IPS-11a (cell line): ENCODE measurements around the gene CSTB.
A peak's percentile ranks its signal among the peaks of the same experiment; 100 is the strongest.

ENCODE experiments used
- H3K4me3 ChIP-seq: one replicate; pipeline ENCODE4 v1.5.1; 2013; ENCODE audit warnings: low read depth, low read length, control low read depth

CSTB gene

DNA sequence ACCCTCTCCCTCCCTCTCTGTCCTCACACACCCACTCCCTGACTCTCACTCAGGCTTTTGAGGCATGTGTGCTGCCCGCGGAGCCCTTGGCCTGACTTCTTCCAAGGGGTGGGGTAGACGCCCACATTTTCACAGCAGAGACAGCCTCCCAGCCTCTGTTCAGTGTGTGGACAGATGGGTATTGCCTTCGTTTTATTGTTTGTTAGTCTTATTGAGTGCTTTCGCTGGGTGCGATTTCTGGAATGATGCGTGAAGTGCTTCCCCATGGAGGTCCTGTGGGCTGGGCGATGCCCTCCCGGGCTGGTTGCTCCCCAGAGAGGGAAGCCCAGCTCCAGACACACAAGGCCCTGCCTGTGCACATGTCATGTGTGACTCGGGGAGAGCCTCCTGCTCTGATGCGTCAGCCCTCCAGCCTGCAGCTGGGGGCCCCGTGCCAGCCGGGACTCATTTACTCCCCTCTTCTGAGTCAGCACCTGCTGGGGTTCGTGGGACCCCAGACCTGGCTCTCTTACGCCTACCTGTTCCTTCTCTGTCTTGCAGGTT lies 42.5 kb downstream of the CSTB start:
- H3K4me3 ChIP-seq = no peak overlapping the region

DNA sequence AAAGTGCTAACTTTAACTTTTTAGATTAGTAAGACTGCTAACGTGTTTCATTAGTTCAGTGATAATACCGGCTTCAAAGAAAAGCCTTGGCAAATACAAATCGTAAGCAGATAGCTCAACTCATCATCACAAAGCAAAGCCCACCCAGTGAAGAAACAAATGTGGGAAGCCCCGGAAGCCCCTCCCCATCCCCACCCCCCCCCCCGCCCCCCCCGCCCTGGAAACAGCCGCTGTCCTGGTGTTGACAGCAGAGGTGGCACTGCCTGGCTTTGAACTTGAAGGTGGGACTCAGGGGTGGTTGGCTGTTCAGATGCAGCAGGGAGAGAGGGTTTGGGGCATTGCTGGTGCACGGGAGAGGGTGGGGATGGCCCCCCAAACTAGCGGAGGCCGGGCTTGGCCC lies 43.0 kb downstream of the CSTB start:
- no peak overlapping the region for H3K4me3 ChIP-seq

DNA sequence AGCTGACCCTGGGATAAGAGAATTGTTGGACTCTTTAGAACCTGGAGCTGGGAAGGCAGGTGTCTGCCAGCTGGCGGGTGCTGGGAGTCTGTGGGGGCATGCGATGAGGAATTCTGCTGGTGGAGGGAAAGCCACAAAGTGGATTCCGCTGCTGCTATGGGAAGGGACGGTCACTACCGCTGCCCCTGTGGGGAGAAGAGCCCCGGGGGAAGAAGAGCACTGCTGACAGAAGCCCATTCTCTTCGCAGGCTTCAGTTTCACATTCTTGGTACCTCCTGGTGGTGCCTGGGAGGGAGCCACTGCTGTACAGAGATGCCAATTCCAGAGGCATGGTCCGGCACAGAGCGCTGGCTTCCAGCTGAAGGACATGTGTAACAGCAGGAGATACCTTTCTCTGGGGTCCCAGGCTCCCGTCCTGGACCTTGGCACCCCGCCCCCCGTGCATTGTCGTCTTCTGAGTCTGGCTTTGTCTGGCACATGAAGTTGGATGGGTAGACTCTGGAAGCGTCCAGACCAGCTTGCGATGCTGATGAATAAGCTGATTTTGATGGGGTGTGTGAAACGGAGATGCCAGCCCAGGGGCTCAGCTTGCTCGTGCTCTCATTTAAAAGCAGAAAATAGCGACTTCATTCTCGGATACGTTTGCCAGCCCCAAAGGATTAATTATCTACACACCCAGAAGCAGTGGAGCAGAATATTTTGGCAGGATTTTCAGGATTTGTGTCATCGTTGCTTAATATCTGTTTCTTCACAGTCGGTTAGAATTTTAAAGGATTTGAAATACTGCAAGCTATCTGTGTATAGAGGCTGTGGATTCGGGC lies 44.0 kb downstream of the CSTB start:
- H3K4me3 ChIP-seq = no peak overlapping the region

DNA sequence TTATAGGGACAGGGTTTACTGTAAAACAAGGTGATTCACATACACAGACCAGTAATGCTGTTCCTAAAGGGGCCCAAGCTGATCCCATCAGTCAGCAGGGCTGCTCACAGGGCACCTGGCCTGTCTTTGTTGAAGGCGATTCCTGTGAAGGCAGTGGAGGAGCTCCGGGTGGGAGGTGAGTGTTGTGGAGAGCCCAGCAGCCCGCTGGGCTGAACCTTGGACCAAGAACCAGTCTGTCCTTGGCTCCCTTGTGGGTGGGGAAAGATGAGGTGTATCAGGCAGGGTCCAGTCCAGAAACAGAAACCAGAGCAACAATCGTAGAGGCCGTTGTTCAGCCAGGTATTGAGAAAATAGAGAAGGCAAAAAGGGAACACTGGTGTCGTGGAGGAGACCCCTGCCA lies 44.6 kb downstream of the CSTB start:
- H3K4me3 ChIP-seq = no peak overlapping the region

DNA sequence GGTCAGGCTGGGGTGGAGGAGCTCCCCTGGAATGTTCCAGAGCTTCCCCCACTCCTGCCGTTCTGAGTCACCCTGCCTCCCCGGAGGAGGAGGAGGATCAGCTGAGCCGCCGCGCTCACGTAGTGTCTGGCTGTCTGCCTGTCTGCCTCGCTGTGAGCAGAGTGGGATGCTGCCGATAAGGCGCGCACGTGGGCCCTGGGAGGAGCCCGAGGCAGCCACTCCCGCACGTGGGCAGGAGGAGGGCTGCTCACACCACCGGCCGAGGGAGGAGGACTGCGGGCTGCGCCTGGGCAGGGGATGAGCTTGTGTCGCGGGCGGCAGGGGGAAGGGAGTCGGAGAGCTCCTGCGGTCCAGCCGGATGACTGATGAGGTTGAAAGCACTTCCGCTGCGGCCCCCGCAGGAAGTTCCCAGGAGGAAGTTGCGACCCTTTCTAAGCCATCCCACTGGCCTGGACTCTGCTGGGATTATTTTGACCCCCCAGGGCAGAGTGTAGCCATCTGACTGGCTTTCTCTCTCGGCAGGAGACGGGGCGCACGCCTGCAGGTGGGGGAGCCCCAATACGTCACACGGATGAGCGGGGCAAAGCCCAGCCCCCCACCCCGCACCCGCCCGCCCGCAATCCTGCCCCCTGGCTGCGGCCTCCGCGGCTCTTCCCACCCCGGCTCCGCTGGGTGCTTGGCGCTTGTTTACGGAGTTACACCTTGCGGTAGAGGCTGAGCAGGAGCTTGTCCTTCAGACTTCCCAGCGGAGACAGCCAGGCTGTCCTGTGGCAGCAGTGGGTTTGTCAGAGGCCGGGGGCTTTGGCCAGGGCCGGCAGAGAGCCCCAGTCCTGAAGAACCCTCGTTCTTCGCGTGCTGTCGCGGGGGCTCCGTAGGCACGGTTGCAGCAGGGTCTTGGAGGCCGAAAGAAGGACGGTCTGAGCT lies 47.4 kb downstream of the CSTB start:
- H3K4me3 ChIP-seq = peak overlapping the region; percentile 53

DNA sequence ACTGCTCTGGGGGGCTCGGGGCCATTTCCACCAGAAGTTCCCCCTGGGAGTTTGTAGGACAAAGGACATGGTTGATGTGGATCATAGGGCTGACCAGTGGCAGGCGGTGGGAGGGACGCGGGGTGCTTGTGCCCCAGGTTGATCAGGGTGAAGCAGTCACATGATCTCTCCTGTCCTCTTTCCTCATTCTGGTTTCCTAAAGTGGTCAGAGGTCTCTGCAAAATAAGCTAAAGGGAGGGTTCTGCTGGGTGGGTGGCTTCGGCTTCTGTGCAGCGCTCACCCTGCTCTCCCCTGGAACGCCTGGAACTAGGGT lies 48.0 kb downstream of the CSTB start:
- H3K4me3 ChIP-seq = peak overlapping the region; percentile 53

DNA sequence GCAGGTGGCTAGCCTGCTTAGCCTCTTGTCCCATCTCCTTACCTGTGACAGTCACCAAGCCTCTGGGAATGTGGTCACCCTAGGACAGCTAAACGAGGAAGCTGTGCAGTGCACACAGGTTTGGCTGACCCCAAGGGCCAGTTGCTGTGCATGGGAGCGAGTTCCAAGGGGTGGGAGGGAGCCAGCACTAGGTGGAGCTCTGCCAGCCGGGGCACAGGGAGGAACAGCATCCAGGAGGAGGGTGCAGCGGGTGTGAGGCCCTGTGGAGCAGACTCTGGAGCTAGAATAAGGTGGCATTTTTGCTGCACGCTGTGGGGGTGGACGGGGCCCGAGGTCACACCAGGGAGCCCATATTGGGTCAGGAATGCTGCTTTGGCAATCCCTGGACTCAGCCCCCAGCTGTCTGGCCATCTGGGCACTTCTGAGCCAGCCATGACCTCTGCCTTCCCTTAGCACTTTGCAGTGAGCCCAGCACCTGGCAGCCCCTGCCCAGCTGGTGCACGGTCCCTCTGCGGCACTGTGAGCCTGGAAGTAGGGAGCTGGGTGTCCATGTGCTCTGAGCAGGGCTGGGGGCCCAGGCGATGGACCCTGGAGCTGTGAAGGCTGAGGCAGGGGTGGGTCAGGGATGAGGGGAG lies 48.5 kb downstream of the CSTB start:
- H3K4me3 ChIP-seq = no peak overlapping the region

DNA sequence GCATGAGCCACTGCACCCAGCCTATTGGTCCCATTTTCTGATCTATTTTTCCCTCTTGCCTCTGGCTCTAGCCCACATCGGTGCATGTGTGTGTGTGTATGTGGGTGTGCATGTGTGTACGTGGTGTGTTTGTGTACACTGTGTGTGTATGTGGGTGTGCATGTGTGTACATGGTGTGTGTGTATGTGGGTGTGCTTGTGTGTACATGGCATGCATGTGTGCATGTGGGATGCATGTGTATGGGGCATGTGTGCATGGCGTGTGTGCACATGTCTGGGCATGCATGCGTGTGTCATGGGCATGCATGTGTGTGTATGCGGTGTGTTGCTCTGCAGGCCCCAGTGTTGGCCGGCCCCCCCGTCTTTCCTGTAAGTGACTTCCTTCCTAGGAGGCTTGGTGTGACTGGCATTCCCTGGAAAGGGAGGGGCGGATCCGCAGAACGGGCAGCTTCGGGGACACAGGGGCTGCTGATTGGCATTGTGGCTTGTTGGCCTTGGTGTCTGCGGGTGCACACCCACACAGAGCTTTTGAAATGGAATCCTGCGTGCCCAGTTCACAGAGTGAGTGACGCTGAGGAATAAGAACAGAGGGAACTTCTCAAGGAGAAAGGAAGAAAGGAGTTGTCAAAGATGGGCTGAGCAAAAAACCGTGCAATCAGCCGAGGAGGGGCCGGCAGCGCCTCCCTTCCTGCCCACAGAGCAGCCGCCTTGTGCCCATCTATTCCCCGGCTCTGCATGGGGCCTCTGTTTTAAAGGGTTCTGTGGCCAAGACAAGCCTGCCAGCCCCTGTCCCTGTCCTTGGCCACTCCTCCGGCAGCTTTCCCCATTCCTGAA lies 49.2 kb downstream of the CSTB start:
- no peak overlapping the region for H3K4me3 ChIP-seq
